MM.1S (cell line): ENCODE measurements around the gene SPATA18.

Experiments used
- CTCF ChIP-seq: fragments of 300-600 bp; sonication (generic); IDR thresholded peaks from 2 replicates; pipeline ENCODE4 v1.5.1; 2016; ENCODE audit warnings: antibody characterized with exemption, low read length, mixed read lengths
- EZH2 ChIP-seq: fragments of 300-600 bp; sonication (generic); optimal IDR thresholded peaks from 2 replicates; pipeline ENCODE3; 2017; ENCODE audit warnings: low read depth, mild to moderate bottlenecking, antibody characterized with exemption, low read length, mixed read lengths
- EZH2phosphoT487 ChIP-seq: fragments of 300-600 bp; sonication (generic); IDR thresholded peaks from 2 replicates; pipeline ENCODE4 v1.6.1; 2018; ENCODE audit warnings: antibody characterized with exemption, low read length

DNA sequence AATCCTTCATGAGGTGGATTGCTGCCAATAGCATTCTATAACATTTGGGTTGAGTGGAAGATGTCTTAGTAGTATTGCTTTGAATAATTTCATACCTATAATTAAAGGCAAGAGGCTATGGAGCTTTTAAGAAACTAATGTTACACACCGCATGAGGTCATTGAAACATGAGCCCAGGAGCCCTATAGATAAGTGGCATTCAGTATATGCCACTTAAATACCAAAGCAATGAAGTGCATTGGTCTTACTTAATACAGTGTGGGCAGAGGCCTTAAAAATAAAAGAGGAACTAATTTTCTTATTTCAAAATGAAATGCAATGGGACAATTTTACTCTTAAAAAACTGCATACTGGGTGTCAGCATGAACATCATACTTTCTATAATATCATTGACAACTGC is 47.5 kb downstream of the SPATA18 start:
- TF ChIP-seq CTCF (no peak), EZH2 (no peak), EZH2phosphoT487 (no peak)
